DOHH2 (cell line): ENCODE results near the gene YIPF3.
A peak's percentile ranks its signal among the peaks of the same experiment; 100 is the strongest.

Experiments
- H3F3A ChIP-seq: fragments of 200-600 bp; sonication (generic), shearing (Covaris generic); 2 replicates; pipeline ENCODE4 v1.6.0; 2016; ENCODE audit warnings: antibody characterized with exemption, mild to moderate bottlenecking; ENCODE audit not compliant: control insufficient read depth, insufficient read depth
- H3K27ac ChIP-seq: fragments of 200-600 bp; sonication (generic); 2 replicates; pipeline ENCODE4 v1.5.1; 2014; ENCODE audit warnings: low read depth, mild to moderate bottlenecking, low read length, moderate library complexity
- H3K27me3 ChIP-seq: fragments of 200-600 bp; sonication (generic); 2 replicates; pipeline ENCODE4 v1.6.1; 2014; ENCODE audit warnings: mild to moderate bottlenecking, low read length, mixed read lengths; ENCODE audit not compliant: control insufficient read depth
- H3K36me3 ChIP-seq: fragments of 200-600 bp; sonication (generic); 2 replicates; pipeline ENCODE4 v1.6.1; 2014; ENCODE audit warnings: mild to moderate bottlenecking, low read length, moderate library complexity, mixed read lengths; ENCODE audit not compliant: control insufficient read depth
- H3K4me1 ChIP-seq: fragments of 200-600 bp; sonication (generic); 2 replicates; pipeline ENCODE4 v1.6.1; 2014; ENCODE audit warnings: mild to moderate bottlenecking, low read length, mixed read lengths; ENCODE audit not compliant: control insufficient read depth
- H3K4me2 ChIP-seq: fragments of 200-600 bp; sonication (generic); 2 replicates; pipeline ENCODE4 v1.6.0; 2014; ENCODE audit warnings: mild to moderate bottlenecking, low read length, moderate library complexity
- H3K4me3 ChIP-seq: fragments of 200-600 bp; sonication (generic); 2 replicates; pipeline ENCODE4 v1.5.1; 2014; ENCODE audit warnings: mild to moderate bottlenecking, low read length, mixed read lengths
- H3K79me2 ChIP-seq: fragments of 200-600 bp; sonication (generic); 2 replicates; pipeline ENCODE4 v1.6.1; 2014; ENCODE audit warnings: mild to moderate bottlenecking, low read length, mixed read lengths; ENCODE audit not compliant: control insufficient read depth
- H3K9me2 ChIP-seq: fragments of 200-600 bp; sonication (generic); replicated peaks from 2 replicates; pipeline ENCODE4 v1.6.1; 2014; ENCODE audit warnings: mild to moderate bottlenecking, low read length, mixed read lengths; ENCODE audit not compliant: control insufficient read depth
- H3K9me3 ChIP-seq: fragments of 200-600 bp; sonication (generic); 2 replicates; pipeline ENCODE4 v1.6.1; 2014; ENCODE audit warnings: antibody characterized with exemption, low read length, mixed read lengths; ENCODE audit not compliant: control insufficient read depth, insufficient read depth
- H4K20me1 ChIP-seq: fragments of 200-600 bp; sonication (generic); 2 replicates; pipeline ENCODE4 v1.6.0; 2014; ENCODE audit warnings: low read depth, mild to moderate bottlenecking, antibody characterized with exemption, low read length, moderate library complexity; ENCODE audit not compliant: control insufficient read depth, insufficient read depth
- EZH2phosphoT487 ChIP-seq: fragments of 200-600 bp; sonication (generic); IDR thresholded peaks from 2 replicates; pipeline ENCODE4 v1.6.1; 2017; ENCODE audit warnings: borderline replicate concordance, mild to moderate bottlenecking, antibody characterized with exemption, low read length, moderate library complexity, mixed read lengths
- TF ChIP-seq, protein P1 (sequence below): fragments of 200-600 bp; sonication (generic); IDR thresholded peaks from one replicate; pipeline ENCODE4 v1.5.1; 2014; ENCODE audit warnings: antibody characterized with exemption, mild to moderate bottlenecking, low read depth, low read length; ENCODE audit not compliant: poor library complexity, severe bottlenecking

The YIPF3 gene

DNA sequence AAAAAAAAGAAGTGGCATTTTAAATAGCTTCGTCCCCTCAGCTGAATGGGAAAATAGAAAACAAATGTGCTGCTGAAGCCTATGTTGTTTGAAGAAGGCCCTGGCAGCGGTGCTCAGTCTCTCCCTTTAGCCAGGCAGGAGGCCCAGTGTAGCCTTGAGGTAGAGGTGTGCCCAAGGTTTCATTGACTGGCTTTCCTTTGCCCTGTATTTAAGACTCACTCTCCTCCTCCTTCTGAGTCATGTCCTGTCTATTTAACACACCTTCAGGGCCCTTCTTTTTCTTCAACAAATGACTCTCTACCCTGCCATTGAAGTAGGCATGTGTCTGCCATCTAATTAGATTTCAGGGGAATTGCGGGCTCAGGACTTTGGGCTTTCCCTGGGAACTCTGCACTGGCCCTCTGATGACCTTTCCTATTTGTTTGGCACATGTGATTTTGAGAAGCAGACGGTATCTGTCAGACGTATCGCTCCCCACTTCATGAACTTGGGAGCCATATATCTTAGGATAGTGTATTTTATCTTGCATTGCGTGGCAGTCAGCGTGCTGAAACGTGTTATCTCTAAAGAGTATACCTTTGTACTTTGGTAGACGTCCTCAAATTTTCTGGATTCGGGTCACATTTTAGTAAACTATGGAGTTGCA is 35.0 kb downstream of the YIPF3 start:
- H3K4me3 ChIP-seq = no peak overlapping the region
- TF ChIP-seq EZH2phosphoT487 = no peak
- TF ChIP-seq, protein P1, sequence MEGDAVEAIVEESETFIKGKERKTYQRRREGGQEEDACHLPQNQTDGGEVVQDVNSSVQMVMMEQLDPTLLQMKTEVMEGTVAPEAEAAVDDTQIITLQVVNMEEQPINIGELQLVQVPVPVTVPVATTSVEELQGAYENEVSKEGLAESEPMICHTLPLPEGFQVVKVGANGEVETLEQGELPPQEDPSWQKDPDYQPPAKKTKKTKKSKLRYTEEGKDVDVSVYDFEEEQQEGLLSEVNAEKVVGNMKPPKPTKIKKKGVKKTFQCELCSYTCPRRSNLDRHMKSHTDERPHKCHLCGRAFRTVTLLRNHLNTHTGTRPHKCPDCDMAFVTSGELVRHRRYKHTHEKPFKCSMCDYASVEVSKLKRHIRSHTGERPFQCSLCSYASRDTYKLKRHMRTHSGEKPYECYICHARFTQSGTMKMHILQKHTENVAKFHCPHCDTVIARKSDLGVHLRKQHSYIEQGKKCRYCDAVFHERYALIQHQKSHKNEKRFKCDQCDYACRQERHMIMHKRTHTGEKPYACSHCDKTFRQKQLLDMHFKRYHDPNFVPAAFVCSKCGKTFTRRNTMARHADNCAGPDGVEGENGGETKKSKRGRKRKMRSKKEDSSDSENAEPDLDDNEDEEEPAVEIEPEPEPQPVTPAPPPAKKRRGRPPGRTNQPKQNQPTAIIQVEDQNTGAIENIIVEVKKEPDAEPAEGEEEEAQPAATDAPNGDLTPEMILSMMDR = no peak

DNA sequence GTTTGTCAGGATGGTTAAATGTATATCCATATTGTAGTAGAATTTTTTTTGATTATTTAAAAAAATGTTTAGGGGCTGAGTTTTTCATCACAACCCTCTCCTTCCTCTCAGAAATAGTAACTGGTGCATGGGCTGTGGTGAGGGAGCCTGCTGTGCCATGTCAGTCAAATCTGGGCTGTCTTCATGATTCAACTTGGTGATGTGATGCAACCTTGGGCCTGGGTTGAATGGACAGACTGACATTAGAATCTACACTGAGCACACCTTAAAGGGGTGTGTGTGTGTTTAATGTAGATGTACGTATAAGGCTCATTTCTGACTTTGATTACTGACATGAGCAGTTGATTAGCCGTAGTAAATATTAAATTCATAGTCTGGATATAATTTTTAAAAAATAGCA is 35.7 kb downstream of the YIPF3 start:
- H3K4me3 ChIP-seq = no peak overlapping the region
- H3K27me3 ChIP-seq = no peaks in the 10 kb centered on the region
- TF ChIP-seq, protein P1 = no peak
- TF ChIP-seq EZH2phosphoT487 = no peak
- H3K4me1 ChIP-seq = peaks cover 20% of the 10 kb centered on the region
- H3K9me3 ChIP-seq = no peaks in the 10 kb centered on the region
- H3K79me2 ChIP-seq = peaks cover 67% of the 10 kb centered on the region
- H3K4me2 ChIP-seq = no peak overlapping the region
- no peaks in the 10 kb centered on the region for H3K9me2 ChIP-seq
- H3K36me3 ChIP-seq = no peaks in the 10 kb centered on the region
- H3F3A ChIP-seq = peaks cover 2% of the 10 kb centered on the region; the same call in 1 of the 2 replicates
- H3K27ac ChIP-seq = no peak overlapping the region
- no peaks in the 10 kb centered on the region; the same call in 1 of the 2 replicates for H4K20me1 ChIP-seq

More for the DNA sequence above, 35.0 kb downstream of the YIPF3 start:
- H3F3A ChIP-seq = no peaks in the 10 kb centered on the region; the same call in 1 of the 2 replicates
- H3K4me1 ChIP-seq = peaks cover 18% of the 10 kb centered on the region
- H3K9me3 ChIP-seq = no peaks in the 10 kb centered on the region
- H3K9me2 ChIP-seq = no peaks in the 10 kb centered on the region
- no peaks in the 10 kb centered on the region for H3K36me3 ChIP-seq
- no peak overlapping the region for H3K4me2 ChIP-seq
- H4K20me1 ChIP-seq = no peaks in the 10 kb centered on the region; the same call in 1 of the 2 replicates
- no peak overlapping the region for H3K27ac ChIP-seq
- H3K27me3 ChIP-seq = no peaks in the 10 kb centered on the region
- peaks cover 69% of the 10 kb centered on the region for H3K79me2 ChIP-seq

DNA sequence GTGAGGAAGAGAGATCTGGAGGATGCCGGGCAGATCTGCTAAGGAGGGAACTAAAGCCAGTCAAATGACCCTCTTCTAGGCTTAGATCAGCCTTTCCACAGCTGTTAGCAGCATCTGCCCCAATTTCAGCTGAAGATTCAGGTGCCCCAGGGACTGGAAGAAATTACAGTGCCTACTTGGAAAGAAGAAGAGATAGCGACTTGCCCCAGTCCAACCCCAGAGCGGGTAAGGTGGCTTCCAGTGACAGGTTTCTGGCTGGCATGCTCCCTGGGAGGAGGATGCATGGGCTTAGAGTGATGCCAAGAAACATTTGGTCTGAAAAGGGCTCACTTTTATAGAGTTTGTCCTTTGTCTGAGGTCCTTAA is 38.7 kb downstream of the YIPF3 start:
- Histone ChIP-seq H3K36me3 (no peaks in the 10 kb centered on the region), H3K4me1 (peaks cover 20% of the 10 kb centered on the region), H3K9me3 (no peaks in the 10 kb centered on the region), H3K9me2 (no peaks in the 10 kb centered on the region), H3K4me3 (peak overlapping the region; percentile 78), H4K20me1 (no peaks in the 10 kb centered on the region; the same call in 1 of the 2 replicates), H3F3A (peaks cover 2% of the 10 kb centered on the region; the same call in 1 of the 2 replicates), H3K27me3 (no peaks in the 10 kb centered on the region), H3K27ac (no peak overlapping the region), H3K79me2 (peaks cover 51% of the 10 kb centered on the region), H3K4me2 (peak overlapping the region; percentile 84)
- TF ChIP-seq, protein P1 = no peak
- TF ChIP-seq EZH2phosphoT487 = no peak
